Activated CD4-positive, CD25-positive, alpha-beta regulatory T cell treated with anti-CD3 and anti-CD28 coated beads, Interleukin-2, amount 50 U/mL, for 16 hours (primary cell): ENCODE measurements around the gene DIAPH1.

ENCODE experiments used
- DNase-seq: peaks from one replicate; pipeline ENCODE4 v3.0.0-alpha.2; 2020; ENCODE audit warnings: low read depth, low spot score

The DIAPH1 gene

DNA sequence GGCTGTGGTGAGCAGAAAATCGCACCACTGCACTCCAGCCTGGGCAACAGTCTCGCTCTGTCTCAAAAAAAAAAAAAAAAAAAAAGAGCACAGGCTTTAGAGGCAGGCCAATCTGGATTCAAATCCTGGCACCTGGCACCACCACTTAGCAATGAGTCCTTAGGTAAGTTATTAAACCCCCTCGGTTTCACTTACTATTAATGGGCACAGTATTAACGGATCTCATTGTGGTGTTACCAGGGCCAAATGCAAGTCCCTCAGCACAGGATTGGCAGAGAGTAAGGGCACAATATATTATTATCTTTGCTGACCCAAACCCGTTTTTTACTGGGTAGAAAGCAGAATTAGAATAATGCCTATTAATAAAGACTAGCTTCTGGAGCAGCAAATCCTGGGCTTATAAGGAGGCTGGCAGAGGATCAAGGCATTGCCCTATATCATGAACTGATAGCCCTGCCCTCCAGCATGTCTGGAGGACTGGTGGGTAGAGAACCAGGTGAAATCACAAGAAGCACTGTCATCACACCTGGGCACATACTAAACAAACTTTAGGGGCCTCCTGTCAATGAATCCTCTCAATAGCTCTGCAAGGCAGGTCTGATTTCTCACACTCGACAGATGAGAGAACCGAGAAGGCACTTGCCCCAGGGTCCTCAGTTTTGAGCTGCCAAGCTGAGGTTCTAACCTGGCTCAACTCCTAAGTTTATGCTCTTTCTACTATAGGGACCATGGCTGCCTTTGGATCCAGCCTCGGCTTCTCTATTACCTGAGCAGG, 112.2 kb downstream of the DIAPH1 start:
- no peak for DNase-seq

DNA sequence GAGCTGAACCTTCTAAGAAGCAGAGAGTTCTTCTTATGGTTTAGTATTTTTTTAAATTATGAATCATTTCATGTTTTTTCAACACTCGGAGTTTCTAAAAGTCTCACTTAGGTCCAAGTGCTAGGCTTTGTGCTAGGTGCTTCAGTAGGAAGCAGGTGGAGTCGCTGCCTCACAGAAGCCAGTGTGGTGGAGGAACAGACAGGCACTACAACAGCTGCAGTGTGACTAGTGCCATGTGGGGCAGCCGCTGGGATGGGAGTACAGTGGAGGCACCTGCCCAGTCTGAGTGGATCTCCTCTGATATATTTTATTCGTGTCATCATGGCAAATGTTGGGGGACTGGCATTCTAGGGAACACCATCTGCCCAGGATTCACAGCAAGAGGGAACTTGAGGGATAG, 114.6 kb downstream of the DIAPH1 start:
- no peak for DNase-seq

DNA sequence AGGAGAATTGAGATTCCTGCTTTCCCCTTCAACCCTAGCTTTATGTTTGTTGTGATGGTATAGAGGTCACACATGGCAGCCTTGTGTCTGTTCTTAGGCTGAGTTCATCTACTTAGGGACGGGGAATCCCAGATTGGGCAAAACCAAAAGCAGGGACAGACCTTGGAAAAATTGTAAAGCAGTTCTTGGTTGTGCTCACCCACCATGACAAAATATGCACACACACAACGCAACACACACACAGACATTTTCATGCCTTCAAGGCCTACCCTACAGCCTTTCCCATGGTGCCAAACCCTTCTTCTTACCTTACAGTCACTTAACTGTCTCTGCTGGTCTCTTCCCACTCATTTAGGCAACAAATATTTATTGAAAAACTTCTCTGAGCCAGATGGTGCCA, 115.1 kb downstream of the DIAPH1 start:
- no peak for DNase-seq

DNA sequence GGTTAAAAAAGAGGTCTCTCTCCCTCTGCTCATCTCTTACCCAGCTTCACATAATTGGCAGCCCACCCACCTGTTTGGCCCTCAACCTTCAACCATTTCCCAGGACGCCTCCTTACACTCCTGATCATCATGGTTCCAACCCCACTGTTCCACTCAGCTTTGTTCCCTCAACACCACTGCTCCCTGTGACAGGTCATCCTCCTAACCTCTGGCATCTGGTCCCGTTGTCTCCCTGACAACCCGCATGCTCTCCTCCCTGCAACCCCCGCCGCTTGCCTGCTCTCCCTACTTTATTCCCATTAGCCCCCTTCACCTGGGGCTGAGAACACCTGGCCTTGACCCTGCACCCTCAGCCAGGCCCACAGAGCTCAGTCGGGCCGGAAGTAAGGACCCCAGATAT, 117.0 kb downstream of the DIAPH1 start:
- DNase-seq = no peak

DNA sequence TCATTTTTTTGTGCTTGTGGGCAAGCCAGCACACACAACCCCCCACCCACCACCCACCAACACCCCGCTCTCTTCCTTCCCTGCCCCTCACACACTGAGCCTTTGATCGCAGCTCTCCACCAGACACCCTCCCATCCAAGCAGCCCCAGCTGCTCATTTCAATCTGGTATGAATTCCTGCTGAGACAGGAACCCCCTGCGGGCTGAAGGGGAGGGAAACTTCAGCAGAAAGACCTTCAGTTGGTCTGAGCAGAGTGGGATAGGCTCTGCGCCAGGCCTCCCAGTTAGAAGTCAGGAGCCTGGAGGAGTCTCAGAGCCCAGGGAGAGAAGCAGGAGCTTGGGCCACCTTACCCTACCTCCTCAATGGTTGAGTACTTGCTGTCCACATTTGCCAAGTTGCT, 122.8 kb downstream of the DIAPH1 start:
- no peak for DNase-seq

DNA sequence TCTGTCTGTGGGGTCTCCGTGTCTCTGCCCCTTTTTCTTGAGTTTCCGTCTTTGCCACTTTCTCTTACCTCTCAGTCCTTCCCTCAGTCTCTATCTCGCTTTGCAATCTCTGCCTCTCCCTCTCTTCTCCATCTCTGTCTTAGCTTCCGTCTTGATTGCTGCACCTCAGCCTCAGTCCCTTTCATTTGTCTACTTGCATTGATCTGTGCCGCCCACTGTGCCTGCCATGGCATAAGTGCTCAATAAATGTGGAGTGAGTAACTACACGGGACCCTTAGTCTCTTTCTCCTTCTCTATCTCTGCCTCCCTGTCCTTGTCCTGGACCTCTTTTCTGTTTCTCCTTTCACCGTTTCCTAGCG, 123.4 kb downstream of the DIAPH1 start:
- no peak for DNase-seq

DNA sequence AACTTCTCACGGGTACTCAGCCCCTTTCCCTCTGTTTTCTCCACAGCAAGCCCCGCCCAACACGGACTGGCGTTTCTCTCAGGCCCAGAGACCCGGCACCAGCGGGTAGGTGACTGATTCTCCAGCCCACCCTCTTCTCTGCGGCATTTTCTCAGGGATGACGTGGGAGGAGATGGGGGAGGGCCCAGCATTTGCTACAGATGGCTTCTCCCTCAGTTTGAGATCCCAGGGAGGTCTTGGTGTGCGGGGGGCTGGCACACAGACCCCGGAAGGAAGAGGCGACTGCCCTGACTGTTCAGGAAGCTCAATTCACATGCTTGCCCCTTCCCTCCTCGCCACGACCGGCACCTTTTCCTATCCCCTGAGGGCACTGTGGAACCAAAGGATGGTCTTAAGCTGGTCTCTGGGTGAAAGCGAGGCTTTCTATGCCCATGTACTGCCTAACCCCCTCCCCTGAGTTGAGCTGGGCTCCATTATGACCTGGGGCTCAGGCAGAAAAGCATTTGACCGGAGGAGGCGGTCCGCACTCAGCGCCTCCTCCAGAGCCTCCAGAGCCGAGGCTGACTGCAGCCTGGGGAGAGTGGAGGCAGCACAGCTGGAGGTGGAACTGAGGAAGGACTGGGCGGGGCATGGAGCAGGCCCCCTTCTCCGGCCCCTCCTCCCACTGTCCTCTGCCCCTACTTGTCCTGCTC, 123.9 kb downstream of the DIAPH1 start:
- no peak for DNase-seq

DNA sequence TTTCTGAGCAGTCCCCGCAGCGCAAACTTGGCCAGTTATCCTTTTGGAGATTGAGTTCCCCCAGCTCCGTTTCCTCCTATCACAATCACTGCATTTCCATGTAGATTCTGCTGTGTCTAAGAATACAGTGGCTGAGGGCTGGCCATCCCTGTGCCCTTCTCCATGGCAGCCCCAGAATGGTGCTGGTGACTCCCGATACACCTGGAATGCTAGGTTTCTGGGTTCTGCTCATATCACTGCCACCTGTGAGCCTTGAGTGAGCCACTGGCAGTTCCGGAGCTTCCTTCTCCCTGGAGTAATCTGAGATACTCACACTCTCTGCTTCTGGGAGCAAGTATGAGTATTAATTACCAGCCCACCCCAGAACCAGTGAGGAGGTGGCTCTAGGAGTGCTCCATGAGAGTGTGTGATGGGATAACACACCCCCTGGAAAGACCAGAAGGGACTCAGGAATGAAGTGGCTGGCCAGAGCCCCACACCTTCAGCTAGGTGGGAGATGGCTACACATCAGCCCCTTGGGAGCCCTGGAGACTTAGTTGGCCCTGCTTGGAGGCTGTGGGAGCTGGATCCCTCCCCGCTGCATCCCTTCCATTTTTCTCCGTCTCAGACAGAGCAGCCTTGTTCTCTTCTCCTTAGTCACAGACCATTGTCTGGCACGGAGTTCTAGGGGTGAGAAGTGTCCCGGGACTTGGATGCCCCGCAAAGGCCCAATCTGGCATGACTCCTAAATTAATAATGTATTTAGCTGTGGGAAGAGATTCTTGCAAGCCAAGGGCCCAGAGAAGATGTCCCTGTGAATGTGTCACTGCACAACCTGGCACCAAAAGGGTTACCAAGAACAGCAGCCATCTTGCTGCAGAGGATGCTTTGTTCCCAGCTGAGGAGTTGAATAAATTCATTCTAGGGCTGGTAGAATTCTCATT, 125.0 kb downstream of the DIAPH1 start:
- DNase-seq = no peak

DNA sequence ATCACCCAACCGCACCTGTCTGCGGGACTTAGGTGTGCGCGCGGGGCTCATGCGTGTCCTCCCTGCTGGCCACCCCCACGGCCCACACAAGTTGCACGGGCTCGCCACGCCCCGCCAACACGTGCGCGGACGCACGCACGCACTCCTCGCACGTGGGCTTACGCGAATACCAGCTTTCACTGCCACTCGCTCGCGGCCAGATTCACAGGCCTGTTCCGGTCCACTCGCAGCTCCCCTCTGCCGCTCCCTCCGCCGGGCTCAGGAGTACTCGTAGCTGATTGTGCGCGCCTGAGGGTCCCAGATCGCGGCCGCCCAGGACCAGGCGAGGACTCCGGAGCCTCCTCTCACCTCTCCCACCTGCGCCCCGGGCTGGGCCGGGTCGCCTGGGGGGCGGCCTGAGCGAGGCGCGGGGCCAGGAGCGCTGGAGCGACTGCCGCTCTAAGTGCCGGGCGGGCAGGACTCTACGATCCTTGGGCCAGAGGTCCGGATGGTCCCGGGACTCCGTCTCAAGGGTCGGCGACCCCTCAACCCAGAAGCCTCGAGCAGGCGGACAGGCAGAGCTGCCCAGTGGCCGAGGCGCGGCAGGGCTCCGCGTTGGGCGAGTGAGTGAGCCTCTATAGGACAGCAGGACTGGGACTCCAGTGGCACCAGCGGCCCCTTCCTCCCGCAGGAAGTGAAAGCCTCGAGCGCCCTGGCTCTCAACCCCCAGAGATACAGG, 126.5 kb downstream of the DIAPH1 start:
- DNase-seq = no peak

DNA sequence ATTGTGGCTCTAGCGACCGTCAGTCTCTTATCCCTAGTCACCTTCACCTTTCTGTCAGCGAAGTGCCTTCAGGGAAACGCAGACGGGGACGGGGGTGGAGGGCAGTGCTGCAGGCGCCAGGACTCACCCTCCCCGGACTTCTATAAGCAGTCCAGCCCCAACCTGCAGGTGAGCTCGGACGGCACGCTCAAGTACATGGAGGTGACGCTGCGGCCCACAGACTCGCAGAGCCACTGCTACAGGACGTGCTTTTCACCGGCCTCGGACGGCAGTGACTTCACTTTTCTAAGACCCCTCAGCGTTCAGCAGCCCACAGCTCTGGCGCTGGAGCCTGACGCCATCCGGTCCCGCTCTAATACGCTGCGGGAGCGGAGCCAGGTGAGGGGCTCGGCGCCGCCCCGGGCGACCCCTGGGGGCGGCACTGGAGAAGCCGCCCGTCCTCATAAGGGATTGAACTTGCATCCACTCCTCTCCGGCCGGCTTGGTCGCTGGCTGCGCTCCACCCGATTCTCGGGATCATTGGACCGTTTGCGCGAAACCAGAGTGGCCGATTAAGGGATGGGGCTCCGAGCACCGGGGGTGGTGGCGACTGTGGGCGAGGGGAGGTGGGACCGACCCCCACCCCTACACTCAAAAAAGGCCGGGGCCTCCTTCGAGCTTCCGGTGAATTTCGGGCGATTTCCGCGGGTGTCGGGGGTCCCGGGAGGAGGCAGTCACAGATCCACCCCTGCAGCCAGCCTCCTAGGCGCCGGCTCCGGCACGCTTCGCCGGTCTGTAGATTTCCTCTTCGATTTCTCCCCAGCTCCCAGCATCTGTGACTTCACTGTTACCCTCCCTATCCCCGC, 127.3 kb downstream of the DIAPH1 start:
- DNase-seq = no peak

DNA sequence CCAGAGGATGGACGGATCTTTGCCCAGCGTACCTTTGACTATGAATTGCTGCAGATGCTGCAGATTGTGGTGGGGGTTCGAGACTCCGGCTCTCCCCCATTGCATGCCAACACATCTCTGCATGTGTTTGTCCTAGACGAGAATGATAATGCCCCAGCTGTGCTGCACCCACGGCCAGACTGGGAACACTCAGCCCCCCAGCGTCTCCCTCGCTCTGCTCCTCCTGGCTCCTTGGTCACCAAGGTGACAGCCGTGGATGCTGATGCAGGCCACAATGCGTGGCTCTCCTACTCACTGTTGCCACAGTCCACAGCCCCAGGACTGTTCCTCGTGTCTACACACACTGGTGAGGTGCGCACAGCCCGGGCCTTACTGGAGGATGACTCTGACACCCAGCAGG, 128.0 kb downstream of the DIAPH1 start:
- DNase-seq = no peak

DNA sequence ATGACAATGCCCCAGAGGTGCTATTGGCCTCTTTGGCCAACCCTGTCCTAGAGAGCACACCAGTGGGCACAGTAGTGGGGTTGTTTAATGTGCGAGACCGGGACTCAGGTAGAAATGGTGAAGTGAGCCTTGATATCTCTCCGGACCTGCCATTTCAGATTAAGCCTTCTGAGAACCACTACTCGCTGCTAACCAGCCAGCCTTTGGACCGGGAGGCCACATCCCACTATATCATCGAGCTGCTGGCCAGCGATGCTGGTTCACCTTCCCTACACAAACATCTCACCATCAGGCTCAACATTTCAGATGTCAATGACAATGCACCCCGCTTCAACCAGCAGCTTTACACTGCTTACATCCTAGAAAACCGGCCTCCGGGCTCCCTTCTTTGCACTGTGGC, 128.5 kb downstream of the DIAPH1 start:
- DNase-seq = no peak

DNA sequence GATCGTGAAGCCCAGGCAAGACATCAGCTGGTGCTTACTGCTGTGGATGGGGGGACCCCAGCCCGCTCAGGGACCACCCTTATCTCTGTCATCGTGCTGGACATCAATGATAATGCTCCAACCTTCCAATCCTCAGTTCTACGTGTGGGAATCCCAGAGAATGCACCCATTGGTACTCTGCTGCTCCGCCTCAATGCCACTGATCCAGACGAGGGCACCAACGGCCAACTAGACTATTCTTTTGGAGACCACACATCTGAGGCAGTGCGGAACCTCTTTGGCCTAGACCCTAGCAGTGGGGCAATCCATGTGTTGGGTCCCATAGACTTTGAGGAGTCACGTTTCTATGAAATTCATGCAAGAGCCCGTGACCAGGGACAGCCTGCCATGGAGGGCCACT, 129.0 kb downstream of the DIAPH1 start:
- DNase-seq = no peak

DNA sequence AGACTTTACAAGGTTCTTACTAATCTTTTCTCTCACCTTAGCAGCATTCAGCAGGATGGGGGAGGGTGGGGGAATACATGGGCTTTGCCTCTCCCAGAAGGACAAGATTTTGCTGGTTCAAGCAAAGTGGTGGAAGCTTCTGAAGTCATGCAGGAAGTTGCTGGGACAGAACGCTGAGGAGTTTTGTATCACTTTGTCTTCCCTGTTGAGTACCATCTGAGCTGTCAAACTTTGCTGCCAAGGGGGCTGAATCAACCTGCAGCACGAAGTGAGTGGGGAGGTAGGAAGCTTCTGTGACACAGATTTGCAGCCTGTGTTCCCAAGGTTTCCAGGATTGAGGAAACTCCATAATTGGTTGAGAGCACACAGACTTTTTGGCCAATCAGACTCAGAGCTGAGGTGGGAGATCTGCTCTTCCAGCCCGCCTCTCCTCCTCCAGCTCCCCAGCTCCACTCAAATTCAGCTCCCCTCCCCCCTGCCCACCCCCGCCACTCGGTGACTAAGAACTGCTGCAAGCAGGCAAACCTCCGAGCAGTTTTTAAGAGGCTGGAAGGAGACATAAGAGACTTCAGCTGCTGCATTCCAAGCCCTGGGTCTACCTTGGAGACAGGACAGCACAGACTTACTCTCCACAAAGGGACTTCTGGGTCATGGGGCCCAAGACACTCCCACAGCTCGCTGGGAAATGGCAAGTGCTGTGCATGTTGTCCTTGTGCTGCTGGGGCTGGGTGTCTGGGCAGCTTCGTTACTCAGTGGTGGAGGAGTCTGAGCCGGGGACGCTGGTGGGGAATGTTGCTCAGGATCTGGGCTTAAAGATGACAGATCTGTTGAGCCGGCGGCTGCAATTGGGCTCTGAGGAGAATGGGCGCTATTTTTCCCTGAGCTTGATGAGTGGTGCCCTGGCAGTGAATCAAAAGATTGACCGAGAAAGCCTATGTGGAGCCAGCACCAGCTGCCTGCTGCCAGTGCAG, 129.9 kb downstream of the DIAPH1 start, which contains the start of gene PCDHGC5:
TSS of gene PCDHGC5 (plus strand) at position 491 of the 971 bp plus-strand sequence. CDS start at position 651, 160 bp downstream.
- DNase-seq = no peak

DNA sequence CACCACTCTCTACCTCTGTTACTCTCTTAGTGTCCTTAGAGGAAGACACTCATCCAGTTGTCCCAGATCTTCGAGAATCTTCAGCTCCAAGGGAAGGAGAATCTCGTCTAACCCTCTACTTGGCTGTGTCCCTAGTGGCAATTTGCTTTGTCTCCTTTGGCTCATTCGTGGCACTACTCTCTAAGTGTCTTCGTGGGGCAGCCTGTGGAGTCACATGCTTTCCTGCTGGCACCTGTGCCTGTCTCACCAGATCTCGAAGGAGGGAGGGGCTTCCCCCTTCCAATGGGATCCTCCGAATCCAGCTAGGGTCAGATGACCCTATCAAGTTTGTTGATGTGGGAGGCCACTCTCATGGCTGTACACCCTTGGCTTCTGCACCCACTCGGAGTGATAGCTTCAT, 131.7 kb downstream of the DIAPH1 start:
- no peak for DNase-seq

DNA sequence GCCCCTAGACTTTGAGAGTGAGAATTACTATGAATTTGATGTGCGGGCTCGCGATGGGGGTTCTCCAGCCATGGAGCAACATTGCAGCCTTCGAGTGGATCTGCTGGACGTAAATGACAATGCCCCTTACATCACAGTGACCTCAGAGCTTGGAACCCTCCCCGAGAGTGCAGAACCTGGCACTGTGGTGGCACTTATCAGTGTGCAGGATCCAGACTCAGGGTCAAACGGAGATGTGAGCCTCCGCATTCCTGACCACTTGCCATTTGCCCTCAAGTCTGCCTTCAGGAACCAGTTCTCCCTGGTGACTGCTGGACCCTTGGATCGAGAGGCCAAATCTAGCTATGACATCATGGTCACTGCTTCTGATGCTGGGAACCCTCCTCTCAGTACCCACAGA, 132.7 kb downstream of the DIAPH1 start:
- no peak for DNase-seq

DNA sequence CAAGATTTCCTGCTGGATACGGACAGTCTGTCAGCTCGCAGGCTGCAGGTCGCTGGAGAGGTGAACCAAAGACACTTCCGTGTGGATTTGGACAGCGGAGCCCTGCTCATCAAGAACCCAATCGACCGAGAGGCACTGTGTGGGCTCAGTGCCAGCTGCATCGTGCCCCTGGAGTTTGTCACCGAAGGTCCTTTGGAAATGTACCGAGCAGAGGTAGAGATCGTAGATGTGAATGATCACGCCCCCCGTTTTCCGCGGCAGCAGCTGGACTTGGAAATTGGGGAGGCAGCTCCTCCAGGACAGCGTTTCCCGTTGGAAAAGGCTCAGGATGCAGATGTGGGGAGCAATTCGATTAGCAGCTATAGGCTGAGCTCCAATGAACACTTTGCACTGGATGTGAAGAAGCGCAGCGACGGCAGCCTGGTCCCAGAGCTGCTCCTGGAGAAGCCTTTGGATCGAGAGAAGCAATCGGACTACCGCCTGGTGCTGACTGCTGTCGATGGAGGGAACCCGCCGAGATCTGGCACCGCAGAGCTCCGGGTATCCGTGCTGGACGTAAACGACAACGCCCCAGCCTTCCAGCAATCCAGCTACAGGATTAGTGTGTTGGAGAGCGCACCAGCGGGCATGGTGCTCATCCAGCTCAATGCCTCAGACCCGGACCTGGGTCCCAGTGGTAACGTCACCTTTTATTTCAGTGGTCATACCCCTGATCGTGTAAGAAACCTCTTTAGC, 133.3 kb downstream of the DIAPH1 start:
- DNase-seq = no peak

DNA sequence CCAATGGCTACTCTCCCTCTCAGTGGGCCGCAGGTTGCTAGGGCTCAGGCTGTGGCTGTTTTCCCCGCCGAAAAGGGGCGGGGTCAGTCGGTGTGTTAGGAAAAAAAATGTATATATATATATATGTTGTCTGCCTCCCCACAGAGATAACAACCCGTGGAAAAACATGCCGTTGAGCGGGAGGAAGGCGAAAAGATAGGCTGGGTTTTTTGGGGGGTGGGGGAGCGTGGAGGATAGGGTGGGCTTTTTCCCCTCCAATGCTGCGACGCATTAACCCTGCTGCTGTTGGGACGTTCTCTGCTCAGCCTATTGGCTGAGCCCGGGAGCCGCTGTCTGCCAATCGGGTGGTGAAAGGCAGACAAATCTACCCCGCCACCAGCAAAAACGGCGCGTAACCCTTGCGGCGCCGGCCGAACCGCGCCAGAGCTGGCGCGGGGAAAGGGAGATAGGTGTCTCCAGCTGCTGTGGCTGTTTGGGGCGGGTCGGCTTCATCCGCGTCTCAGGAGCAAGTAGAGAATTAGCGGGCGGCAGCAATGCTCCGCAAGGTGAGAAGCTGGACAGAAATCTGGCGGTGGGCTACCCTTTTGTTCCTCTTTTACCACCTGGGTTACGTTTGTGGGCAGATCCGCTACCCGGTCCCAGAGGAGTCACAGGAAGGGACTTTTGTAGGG, 134.0 kb downstream of the DIAPH1 start, which contains the start of gene PCDHGC4:
TSS of gene PCDHGC4 (plus strand) at position 390 of the 671 bp plus-strand sequence. CDS start at position 534, 144 bp downstream.
- no peak for DNase-seq
